ENCODE measurements around the gene GRIP2. TPM values are rescaled to one million over a fixed set of nuclear protein-coding genes. Genes with fewer than 3 reads are reported as not detected.

GRIP2 gene
- total RNA-seq, 1 experiment from 2014 or later = 4.5 TPM

GRCh38 chr3:14440531-14441239 lies 99.5 kb downstream of the GRIP2 start:
- no TSS peak for BruUV-seq (replicated peaks)
- H3K36me3 ChIP-seq (ENCODE audit: control insufficient read depth, insufficient read depth, low read length) = no peaks in the 10 kb centered on the region; the same call in 1 of the 2 replicates
- Mint-ChIP-seq H3K9me3 (ENCODE audit: unreplicated experiment) (no peaks in the 10 kb centered on the region), H3K36me3 (ENCODE audit: insufficient read depth, unreplicated experiment) (peaks cover 27% of the 10 kb centered on the region), H3K27me3 (ENCODE audit: insufficient read depth, unreplicated experiment) (no peaks in the 10 kb centered on the region), H3K4me1 (ENCODE audit: low read depth, unreplicated experiment) (no peaks in the 10 kb centered on the region), H3K4me3 (ENCODE audit: unreplicated experiment) (no peak overlapping the region), H3K27ac (ENCODE audit: unreplicated experiment) (peak overlapping the region; percentile 13)
- CTCF ChIA-PET = no interaction called here
- intact Hi-C loops (cut with micrococcal nuclease; ENCODE audit: unreplicated experiment) = no loop called here
- H3K4me1 ChIP-seq = no peaks in the 10 kb centered on the region
- H3K27me3 ChIP-seq (replicated peaks; ENCODE audit: control insufficient read depth, insufficient read depth, low read length) = no peaks in the 10 kb centered on the region
- POLR2A ChIA-PET = no interaction called here
- H3K4me3 ChIP-seq (ENCODE audit: low read depth, low read length) = no peak overlapping the region
- DNase-seq = no peak
- H3K9me3 ChIP-seq = no peaks in the 10 kb centered on the region
- TF ChIP-seq CTCF (IDR thresholded peaks at IDR 0.05; ENCODE audit: insufficient read depth in 1 of 2, low read depth in 1 of 2, low read length in 1 of 2, severe bottlenecking in 1 of 2, unreplicated experiment in 1 of 2) = no peak

GRCh38 chr3:14440168-14440518 lies 100.0 kb downstream of the GRIP2 start:
- Histone ChIP-seq H3K9me3 (no peaks in the 10 kb centered on the region), H3K4me1 (no peaks in the 10 kb centered on the region), H3K4me3 (ENCODE audit: low read depth, low read length) (no peak overlapping the region), H3K36me3 (ENCODE audit: control insufficient read depth, insufficient read depth, low read length) (no peaks in the 10 kb centered on the region; the same call in 1 of the 2 replicates), H3K27me3 (replicated peaks; ENCODE audit: control insufficient read depth, insufficient read depth, low read length) (no peaks in the 10 kb centered on the region)
- ChIA-PET CTCF (no interaction called here), POLR2A (no interaction called here)
- no peak for DNase-seq
- intact Hi-C loops (cut with micrococcal nuclease; ENCODE audit: unreplicated experiment) = no loop called here
- no peak for TF ChIP-seq CTCF (IDR thresholded peaks at IDR 0.05; ENCODE audit: insufficient read depth in 1 of 2, low read depth in 1 of 2, low read length in 1 of 2, severe bottlenecking in 1 of 2, unreplicated experiment in 1 of 2)
- H3K27me3 Mint-ChIP-seq (ENCODE audit: insufficient read depth, unreplicated experiment) = no peaks in the 10 kb centered on the region
- no TSS peak for BruUV-seq (replicated peaks)
- H3K27ac Mint-ChIP-seq (ENCODE audit: unreplicated experiment) = peak overlapping the region; percentile 13
- peaks cover 21% of the 10 kb centered on the region for H3K36me3 Mint-ChIP-seq (ENCODE audit: insufficient read depth, unreplicated experiment)
- no peaks in the 10 kb centered on the region for H3K9me3 Mint-ChIP-seq (ENCODE audit: unreplicated experiment)
- H3K4me3 Mint-ChIP-seq (ENCODE audit: unreplicated experiment) = no peak overlapping the region
- H3K4me1 Mint-ChIP-seq (ENCODE audit: low read depth, unreplicated experiment) = no peaks in the 10 kb centered on the region

GRCh38 chr3:14439501-14440167 lies 100.5 kb downstream of the GRIP2 start:
- H3K27me3 Mint-ChIP-seq (ENCODE audit: insufficient read depth, unreplicated experiment) = no peaks in the 10 kb centered on the region
- H3K27ac Mint-ChIP-seq (ENCODE audit: unreplicated experiment) = peak overlapping the region; percentile 13
- no peak overlapping the region for H3K4me3 ChIP-seq (ENCODE audit: low read depth, low read length)
- DNase-seq = no peak
- ChIA-PET CTCF (no interaction called here), POLR2A (no interaction called here)
- no peaks in the 10 kb centered on the region for H3K9me3 ChIP-seq
- no peaks in the 10 kb centered on the region; the same call in 1 of the 2 replicates for H3K36me3 ChIP-seq (ENCODE audit: control insufficient read depth, insufficient read depth, low read length)
- no peaks in the 10 kb centered on the region for H3K4me1 Mint-ChIP-seq (ENCODE audit: low read depth, unreplicated experiment)
- H3K27me3 ChIP-seq (replicated peaks; ENCODE audit: control insufficient read depth, insufficient read depth, low read length) = no peaks in the 10 kb centered on the region
- no peaks in the 10 kb centered on the region for H3K4me1 ChIP-seq
- no peak for TF ChIP-seq CTCF (IDR thresholded peaks at IDR 0.05; ENCODE audit: insufficient read depth in 1 of 2, low read depth in 1 of 2, low read length in 1 of 2, severe bottlenecking in 1 of 2, unreplicated experiment in 1 of 2)
- no TSS peak for BruUV-seq (replicated peaks)
- no peaks in the 10 kb centered on the region for H3K9me3 Mint-ChIP-seq (ENCODE audit: unreplicated experiment)
- H3K36me3 Mint-ChIP-seq (ENCODE audit: insufficient read depth, unreplicated experiment) = peaks cover 20% of the 10 kb centered on the region
- intact Hi-C loops (cut with micrococcal nuclease; ENCODE audit: unreplicated experiment) = no loop called here
- H3K4me3 Mint-ChIP-seq (ENCODE audit: unreplicated experiment) = no peak overlapping the region

Other genes starting within 250 kb of the GRIP2 start
- 49.6 and 55.3 TPM in 2 replicates for gene SLC6A6, start 137.7 kb downstream of the GRIP2 start, total RNA-seq (2022)
- 22.4 and 24.6 TPM in 2 replicates for gene CCDC174, start 111.4 kb upstream of the GRIP2 start, total RNA-seq (2022)
- 0.09 and 0.19 TPM in 2 replicates for gene C3orf20, start 134.8 kb upstream of the GRIP2 start, total RNA-seq (2022)